Measurements from ENCODE around the gene TNFRSF4.
"Not testable (repeated sequence)": the region's sequence is repeated elsewhere in the genome, so short reads cannot be mapped to it uniquely, and the experiment has no call there.

Gene TNFRSF4

GRCh38 chr1:1253314-1253713 is 39.4 kb upstream of the TNFRSF4 start:
- DNase-seq (ENCODE audit: low read depth), result no peak
- no peak overlapping the region for H3K4me3 ChIP-seq (ENCODE audit: control insufficient read depth, low read depth, low read length)
- TF ChIP-seq, protein P1, sequence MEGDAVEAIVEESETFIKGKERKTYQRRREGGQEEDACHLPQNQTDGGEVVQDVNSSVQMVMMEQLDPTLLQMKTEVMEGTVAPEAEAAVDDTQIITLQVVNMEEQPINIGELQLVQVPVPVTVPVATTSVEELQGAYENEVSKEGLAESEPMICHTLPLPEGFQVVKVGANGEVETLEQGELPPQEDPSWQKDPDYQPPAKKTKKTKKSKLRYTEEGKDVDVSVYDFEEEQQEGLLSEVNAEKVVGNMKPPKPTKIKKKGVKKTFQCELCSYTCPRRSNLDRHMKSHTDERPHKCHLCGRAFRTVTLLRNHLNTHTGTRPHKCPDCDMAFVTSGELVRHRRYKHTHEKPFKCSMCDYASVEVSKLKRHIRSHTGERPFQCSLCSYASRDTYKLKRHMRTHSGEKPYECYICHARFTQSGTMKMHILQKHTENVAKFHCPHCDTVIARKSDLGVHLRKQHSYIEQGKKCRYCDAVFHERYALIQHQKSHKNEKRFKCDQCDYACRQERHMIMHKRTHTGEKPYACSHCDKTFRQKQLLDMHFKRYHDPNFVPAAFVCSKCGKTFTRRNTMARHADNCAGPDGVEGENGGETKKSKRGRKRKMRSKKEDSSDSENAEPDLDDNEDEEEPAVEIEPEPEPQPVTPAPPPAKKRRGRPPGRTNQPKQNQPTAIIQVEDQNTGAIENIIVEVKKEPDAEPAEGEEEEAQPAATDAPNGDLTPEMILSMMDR (conservative IDR thresholded peaks at IDR 0.05; ENCODE audit: control insufficient read depth, insufficient read depth, low read depth, low read length), result no peak

DNA sequence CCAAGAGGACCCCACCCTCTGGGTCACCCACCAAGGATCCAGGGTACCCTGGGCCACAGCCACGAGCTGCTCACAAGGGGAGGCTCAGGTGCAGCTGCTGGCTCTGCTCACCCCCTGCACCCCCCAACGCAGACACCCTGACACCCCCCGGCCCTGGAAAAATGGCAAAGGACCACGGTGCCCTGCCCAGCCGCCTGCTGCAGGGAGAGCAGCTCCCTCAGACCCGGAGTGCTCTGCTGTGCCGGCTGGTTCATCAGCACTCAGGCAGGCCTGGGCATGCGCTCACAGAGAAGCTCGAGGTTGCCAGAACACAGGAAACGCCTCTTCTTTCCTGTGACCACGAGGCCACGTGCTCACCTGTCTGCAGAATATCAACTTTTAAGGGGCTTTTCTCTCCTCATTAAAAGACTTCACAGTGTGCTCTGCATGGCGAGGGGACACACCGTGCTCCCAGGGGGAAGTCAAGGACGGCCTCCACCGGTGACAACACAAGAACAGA is 36.9 kb upstream of the TNFRSF4 start:
- TF ChIP-seq, protein P1 (conservative IDR thresholded peaks at IDR 0.05; ENCODE audit: control insufficient read depth, insufficient read depth, low read depth, low read length), result no peak
- no peak for DNase-seq (ENCODE audit: low read depth)
- no peak overlapping the region for H3K4me3 ChIP-seq (ENCODE audit: control insufficient read depth, low read depth, low read length)

- not testable (repeated sequence) for H3K4me3 ChIP-seq (ENCODE audit: control insufficient read depth, low read depth, low read length); DNase-seq (ENCODE audit: low read depth)
Measured at GRCh38 chr1:1248009-1248913, 34.3 kb upstream of the TNFRSF4 start.

GRCh38 chr1:1247341-1247913 is 33.5 kb upstream of the TNFRSF4 start:
- no peak for DNase-seq (ENCODE audit: low read depth)
- TF ChIP-seq, protein P1 (conservative IDR thresholded peaks at IDR 0.05; ENCODE audit: control insufficient read depth, insufficient read depth, low read depth, low read length), result no peak
- H3K4me3 ChIP-seq (ENCODE audit: control insufficient read depth, low read depth, low read length), result no peak overlapping the region

DNA sequence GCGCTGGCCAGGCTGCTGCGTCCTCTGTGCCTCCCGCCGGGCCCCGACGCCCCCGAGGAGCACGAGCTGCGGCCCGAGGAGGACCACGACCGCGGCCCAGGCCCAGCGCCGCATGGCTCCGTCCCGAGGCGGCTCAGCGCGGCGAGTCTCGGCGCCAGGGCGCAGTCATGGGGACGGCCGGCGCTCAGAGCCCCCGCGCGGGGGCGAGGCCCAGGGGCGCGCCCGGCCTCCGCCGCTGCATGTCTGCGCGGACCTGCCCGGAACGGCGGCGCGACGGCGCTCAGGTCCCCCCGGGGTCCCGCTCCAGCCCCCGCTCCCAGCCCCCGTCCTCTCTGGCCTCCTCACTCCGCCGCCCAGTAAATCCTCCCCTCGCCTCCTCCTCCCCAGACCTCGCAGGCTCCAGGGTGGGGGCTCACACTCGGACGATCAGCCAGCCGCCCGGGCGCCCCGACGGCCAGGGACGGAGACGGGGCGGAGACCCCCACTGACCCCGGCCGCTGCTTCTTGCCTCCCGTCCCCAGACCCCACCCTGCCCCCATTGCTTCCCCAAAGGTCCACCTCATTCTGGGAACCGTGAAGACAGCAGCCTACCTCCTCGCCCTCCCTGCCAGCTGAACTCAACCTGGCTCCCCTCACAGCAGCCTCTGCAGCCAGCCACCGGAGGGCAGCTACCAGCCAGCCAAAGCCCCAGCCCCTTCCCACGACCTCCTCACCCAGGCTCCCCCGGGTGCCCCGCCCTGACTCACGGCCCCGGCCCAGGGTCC is 32.8 kb upstream of the TNFRSF4 start, which contains the start of gene C1QTNF12:
TSS of gene C1QTNF12 (minus strand) at position 146 of the 764 bp plus-strand sequence. CDS start at position 114, 32 bp downstream.
- no peak for DNase-seq (ENCODE audit: low read depth)
- no peak within 1 kb of the TSS for H3K4me3 ChIP-seq (ENCODE audit: control insufficient read depth, low read depth, low read length)
- TF ChIP-seq, protein P1 (conservative IDR thresholded peaks at IDR 0.05; ENCODE audit: control insufficient read depth, insufficient read depth, low read depth, low read length), result no peak

- no peak overlapping the region for H3K4me3 ChIP-seq (ENCODE audit: control insufficient read depth, low read depth, low read length)
- DNase-seq (ENCODE audit: low read depth), result no peak
- TF ChIP-seq, protein P1 (conservative IDR thresholded peaks at IDR 0.05; ENCODE audit: control insufficient read depth, insufficient read depth, low read depth, low read length), result no peak
Measured at GRCh38 chr1:1245817-1246576, 32.0 kb upstream of the TNFRSF4 start.
